Suprapubic skin (tissue), 3 donors: Measurements from ENCODE around the gene ATF5.

ENCODE experiments used
- CTCF ChIP-seq, 2 donors: fragments of 200-600 bp in 1 of 2; fragments of 450-650 bp in 1 of 2; sonication (generic) in 1 of 2; IDR thresholded peaks; one replicate each; pipeline ENCODE4 v1.5.1; 2016 to 2019; ENCODE audit warnings: antibody characterized with exemption in 2 of 2, mild to moderate bottlenecking in 1 of 2, moderate library complexity in 1 of 2
- POLR2A ChIP-seq, 2 donors: fragments of 450-650 bp; IDR thresholded peaks; one replicate each; pipeline ENCODE4 v1.6.1; 2017; ENCODE audit warnings: antibody characterized with exemption in 2 of 2, mild to moderate bottlenecking in 2 of 2, moderate library complexity in 2 of 2

GRCh38 chr19:49923055-49924003 lies 5.7 kb upstream of the ATF5 start:
- TF ChIP-seq POLR2A (IDR thresholded peaks at IDR 0.05) (no peak), CTCF (IDR thresholded peaks at IDR 0.05) (no peak)
